Coronary artery (tissue), 2 donors: ENCODE data around the gene TAS1R3.

Source experiments
- DNase-seq: peaks from one replicate; pipeline ENCODE4 v3.0.0-alpha.2; 2017; ENCODE audit warnings: low spot score
- H3K27ac ChIP-seq, 2 donors: fragments of 200-600 bp; sonication (generic); one replicate each; pipeline ENCODE4 v1.5.1; 2016 to 2019
- H3K4me3 ChIP-seq: fragments of 200-600 bp; sonication (generic); 2 replicates; pipeline ENCODE4 v1.5.1; 2016; ENCODE audit warnings: mild to moderate bottlenecking, moderate library complexity
- TF ChIP-seq, protein P1 (sequence below): fragments of 200-600 bp; sonication (generic); IDR thresholded peaks from one replicate; pipeline ENCODE4 v1.5.1; 2019; ENCODE audit warnings: antibody characterized with exemption

The TAS1R3 gene

DNA sequence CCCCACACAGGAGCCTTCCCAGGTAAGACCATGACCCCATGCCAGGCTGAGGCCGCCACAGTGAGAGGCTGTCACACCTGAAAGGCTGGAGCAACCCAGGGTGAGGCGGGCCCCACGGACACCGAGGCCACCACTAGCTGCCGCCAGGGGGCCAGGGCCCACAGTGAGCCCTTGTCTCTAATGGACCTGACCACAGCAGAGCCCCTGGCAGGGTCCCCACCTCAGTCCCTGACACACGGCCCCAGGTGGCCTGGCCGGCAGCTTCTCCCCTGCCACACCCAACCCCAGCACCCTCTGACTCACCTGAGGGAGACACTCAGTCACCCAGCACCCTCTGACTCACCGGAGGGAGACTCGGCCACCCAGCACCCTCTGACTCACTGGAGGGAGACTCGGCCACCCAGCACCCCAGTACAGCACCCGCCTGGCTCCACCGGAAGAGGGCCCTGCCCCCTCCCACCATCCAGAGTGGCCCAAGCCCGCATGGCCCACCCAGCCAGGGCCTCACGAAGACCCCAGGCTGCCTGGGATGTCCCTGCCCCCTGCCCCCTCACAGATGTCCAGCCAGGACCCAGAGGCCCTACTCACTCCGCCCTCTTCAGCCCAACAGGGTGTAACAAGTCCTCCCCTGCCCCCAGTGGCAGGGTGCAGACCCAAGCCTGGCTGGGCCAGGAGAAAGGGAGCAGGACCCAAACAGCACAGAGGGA lies 13.7 kb downstream of the TAS1R3 start:
- DNase-seq: no peak
- TF ChIP-seq, protein P1, sequence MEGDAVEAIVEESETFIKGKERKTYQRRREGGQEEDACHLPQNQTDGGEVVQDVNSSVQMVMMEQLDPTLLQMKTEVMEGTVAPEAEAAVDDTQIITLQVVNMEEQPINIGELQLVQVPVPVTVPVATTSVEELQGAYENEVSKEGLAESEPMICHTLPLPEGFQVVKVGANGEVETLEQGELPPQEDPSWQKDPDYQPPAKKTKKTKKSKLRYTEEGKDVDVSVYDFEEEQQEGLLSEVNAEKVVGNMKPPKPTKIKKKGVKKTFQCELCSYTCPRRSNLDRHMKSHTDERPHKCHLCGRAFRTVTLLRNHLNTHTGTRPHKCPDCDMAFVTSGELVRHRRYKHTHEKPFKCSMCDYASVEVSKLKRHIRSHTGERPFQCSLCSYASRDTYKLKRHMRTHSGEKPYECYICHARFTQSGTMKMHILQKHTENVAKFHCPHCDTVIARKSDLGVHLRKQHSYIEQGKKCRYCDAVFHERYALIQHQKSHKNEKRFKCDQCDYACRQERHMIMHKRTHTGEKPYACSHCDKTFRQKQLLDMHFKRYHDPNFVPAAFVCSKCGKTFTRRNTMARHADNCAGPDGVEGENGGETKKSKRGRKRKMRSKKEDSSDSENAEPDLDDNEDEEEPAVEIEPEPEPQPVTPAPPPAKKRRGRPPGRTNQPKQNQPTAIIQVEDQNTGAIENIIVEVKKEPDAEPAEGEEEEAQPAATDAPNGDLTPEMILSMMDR: no peak
- Histone ChIP-seq H3K27ac (peak overlapping the region in 1 of 2 donors; percentile 11), H3K4me3 (no peak overlapping the region)

DNA sequence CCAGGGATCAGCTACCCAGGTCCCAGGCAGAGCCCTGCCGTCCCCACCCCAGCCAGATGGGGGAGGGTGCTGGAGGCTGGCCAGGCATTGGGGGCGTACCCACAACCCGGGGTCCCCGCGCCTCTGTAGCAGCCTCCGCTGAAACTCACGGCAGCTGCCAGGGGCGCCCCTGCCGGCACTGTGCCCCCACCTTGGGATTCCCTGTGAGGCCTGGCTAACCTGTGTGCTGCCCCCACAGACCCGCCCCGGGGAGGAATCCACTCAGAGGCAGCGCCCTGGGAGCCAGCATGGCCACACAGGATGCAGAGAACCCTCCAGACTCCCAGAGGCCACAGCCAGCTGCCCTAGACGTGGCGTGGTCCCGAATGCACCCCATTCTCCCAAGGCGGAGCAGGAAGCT lies 14.3 kb downstream of the TAS1R3 start:
- TF ChIP-seq, protein P1: no peak
- DNase-seq: no peak
- peak overlapping the region in 1 of 2 donors; percentile 5 for H3K27ac ChIP-seq
- no peak overlapping the region for H3K4me3 ChIP-seq

DNA sequence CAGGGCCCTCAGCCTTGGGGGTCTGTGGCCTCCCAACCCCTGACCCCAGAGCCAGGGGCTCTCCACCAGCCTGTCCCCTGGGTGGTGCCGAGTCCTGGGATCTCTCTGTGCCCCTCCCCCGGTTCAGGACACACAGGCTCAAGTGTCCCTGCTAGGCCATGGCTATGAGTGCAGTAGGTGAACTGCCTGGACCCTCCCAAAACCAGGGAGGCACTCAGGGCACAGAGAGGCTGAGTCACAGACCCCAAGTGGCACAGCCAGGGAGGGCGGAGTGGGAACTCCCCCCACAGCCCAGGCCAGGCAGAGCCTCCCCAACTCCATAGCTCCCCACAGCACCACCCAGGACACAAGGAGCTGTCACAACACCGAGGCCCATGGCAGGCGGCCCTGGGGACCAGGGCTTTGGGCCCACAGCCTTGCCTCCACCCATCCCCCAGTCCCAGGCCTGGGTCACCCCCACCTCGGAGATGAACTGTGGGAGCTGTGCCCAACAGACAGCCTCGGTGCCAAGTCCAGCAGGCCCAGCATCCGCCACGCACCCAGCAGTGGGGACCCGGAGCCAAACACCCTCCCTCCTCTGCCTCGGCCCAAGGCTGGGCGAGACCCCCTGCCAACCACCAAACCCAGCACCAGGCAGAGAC lies 14.9 kb downstream of the TAS1R3 start:
- TF ChIP-seq, protein P1: no peak
- peak overlapping the region; percentile 24 for H3K4me3 ChIP-seq
- DNase-seq: no peak
- H3K27ac ChIP-seq: peak overlapping the region in 1 of 2 donors; percentile 21

DNA sequence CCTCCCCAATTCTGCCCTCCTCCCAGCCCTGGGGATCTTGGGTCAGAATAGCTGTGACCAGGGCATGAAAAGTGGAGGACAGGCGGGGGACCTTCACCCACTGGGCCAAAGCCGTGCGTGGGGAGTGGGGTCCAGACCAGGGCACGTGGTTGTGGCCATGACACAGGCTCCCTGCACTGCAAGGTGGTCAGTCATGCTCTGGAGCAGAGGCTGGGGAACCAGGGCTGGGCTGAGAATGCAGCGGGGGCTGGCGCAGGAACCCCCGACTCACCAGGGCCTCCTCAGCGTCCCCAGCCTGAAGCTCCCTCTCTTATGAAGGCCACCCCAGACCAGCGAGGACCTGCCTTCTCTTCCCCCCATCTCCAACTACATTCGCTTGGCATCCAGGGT lies 15.4 kb downstream of the TAS1R3 start:
- TF ChIP-seq, protein P1: no peak
- Histone ChIP-seq H3K4me3 (peak overlapping the region; percentile 24), H3K27ac (peak overlapping the region in 1 of 2 donors; percentile 21)
- DNase-seq: no peak

DNA sequence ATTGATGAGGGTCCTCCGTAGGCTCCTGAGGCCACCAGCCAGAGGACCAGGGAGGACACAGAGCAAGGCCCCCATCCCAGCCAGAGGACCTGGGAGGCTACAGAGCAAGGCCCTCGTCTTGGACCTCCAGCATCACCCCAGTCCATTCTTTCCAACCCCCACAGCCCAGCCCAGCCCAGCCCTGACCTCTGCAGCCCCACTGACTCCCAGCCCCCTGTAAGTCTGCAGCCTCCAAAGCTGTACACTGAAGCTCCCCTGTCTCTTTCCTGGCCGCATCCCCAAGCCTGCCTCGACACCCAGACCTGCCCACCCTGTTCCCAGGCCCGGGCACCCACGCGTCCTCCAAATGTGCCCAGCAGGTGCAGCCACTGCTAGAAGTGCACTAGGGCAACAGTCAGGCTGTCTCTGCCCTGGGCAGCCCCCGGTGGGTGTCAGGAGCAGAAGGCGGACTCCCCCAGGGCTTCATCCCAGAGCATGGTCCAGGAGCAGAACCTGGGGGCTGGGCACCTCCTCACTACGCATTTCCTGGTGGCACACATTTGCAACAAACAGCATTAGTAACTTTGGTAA lies 16.0 kb downstream of the TAS1R3 start:
- DNase-seq: no peak
- TF ChIP-seq, protein P1: no peak
- peak overlapping the region; percentile 75 for H3K4me3 ChIP-seq
- H3K27ac ChIP-seq: no peak overlapping the region

DNA sequence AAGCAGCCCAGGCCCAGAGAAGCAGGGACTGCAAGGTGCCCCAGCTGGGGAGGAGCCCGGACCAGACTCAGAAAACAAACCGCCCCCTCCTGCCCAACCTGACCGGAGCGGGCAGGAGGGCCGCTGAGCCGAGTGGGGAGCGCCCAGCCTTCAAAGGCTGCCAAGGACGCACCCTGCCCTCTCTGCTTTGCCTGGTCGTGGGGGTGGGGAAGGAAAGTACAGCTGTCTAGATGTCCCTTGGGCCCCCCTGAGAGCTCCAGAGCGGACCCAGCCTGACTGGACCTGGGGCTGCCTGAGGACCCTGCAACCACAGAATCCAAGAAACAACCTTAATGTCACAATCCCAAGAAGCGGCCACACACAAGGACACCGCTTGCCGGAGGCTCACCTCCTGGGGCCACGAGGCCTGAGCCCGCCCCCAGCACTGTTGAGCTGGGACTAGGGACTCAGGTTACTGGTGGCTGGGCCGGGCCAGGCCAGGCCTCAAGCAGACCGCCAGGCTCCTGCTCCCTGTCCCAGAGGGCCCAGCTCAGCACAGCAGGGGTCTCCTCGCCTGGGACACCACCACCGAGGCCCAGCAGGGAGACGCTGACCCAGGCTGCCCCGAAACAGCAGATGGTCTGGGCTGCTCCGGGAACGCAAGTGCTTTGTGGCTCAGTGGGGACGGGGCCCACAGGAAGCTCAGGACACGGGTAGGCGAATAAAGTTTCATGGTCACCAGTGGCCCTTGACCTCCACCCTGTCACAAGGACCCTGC lies 16.8 kb downstream of the TAS1R3 start:
- Histone ChIP-seq H3K27ac (peak overlapping the region; percentile 40 to 86), H3K4me3 (peak overlapping the region; percentile 75)
- DNase-seq: no peak
- TF ChIP-seq, protein P1: no peak
